Activated naive CD8-positive, alpha-beta T cell treated with anti-CD3 and anti-CD28 coated beads, Interleukin-2, amount 10 ng/mL, durations not matched to agents 7 days and 5 days (primary cell): ENCODE measurements around the gene AP5B1. TPM values are rescaled to one million over a fixed set of nuclear protein-coding genes. Genes with fewer than 3 reads are reported as not detected.

Source experiments
- total RNA-seq, 2 experiments: library from RNA; stranded (reverse); gene quantifications; one replicate each; pipeline ENCODE4 v1.2.3, GENCODE V29; 2021

AP5B1 gene
- total RNA-seq, 2 experiments from 2014 or later, result 27.9 to 29.0 TPM

Other genes starting within 250 kb of the AP5B1 start
- 100 to 1,000 TPM; 116 to 119 TPM for gene LTBP3, start 222.6 kb downstream of the AP5B1 start, total RNA-seq
- gene ZNRD2, start 210.5 kb downstream of the AP5B1 start, total RNA-seq, result 10 to 100 TPM; 27.2 to 30.0 TPM
- 10 to 100 TPM; 40.9 to 44.1 TPM for gene FAM89B, start 208.4 kb downstream of the AP5B1 start, total RNA-seq
- 100 to 1,000 TPM; 118 to 120 TPM for gene EHBP1L1, start 204.9 kb downstream of the AP5B1 start, total RNA-seq
- 1 to 10 TPM in 1 of 2 experiments, under 1 TPM in 1; 0.96 to 1.0 TPM for gene KCNK7, start 185.2 kb downstream of the AP5B1 start, total RNA-seq
- 10 to 100 TPM; 69.9 to 73.1 TPM for gene MAP3K11, start 166.8 kb downstream of the AP5B1 start, total RNA-seq
- gene PCNX3, start 165.2 kb downstream of the AP5B1 start, total RNA-seq, result 10 to 100 TPM; 57.2 to 60.2 TPM
- 100 to 1,000 TPM; 245 to 266 TPM for gene SIPA1, start 142.9 kb downstream of the AP5B1 start, total RNA-seq
- gene RELA, start 118.1 kb downstream of the AP5B1 start, total RNA-seq, result 100 to 1,000 TPM; 112 to 117 TPM
- 10 to 100 TPM; 75.6 to 82.6 TPM for gene KAT5, start 68.7 kb downstream of the AP5B1 start, total RNA-seq
- 10 to 100 TPM; 74.8 to 84.2 TPM for gene RNASEH2C, start 60.2 kb downstream of the AP5B1 start, total RNA-seq
- gene OVOL1, start 6.1 kb upstream of the AP5B1 start, total RNA-seq, result under 1 TPM; 0.14 to 0.17 TPM
- gene SNX32, start 53.0 kb upstream of the AP5B1 start, total RNA-seq, result 1 to 10 TPM; 2.6 to 3.6 TPM
- 1,000 to 10,000 TPM; 1,357 to 1,424 TPM for gene CFL1, start 77.2 kb upstream of the AP5B1 start, total RNA-seq
- 100 to 1,000 TPM; 102 to 110 TPM for gene MUS81, start 79.5 kb upstream of the AP5B1 start, total RNA-seq
- gene EFEMP2, start 91.8 kb upstream of the AP5B1 start, total RNA-seq, result 10 to 100 TPM; 15.3 to 20.0 TPM
- 100 to 1,000 TPM; 161 to 175 TPM for gene CTSW, start 98.9 kb upstream of the AP5B1 start, total RNA-seq
- gene FIBP, start 107.5 kb upstream of the AP5B1 start, total RNA-seq, result 10 to 100 TPM; 78.2 to 82.9 TPM
- gene CCDC85B, start 109.7 kb upstream of the AP5B1 start, total RNA-seq, result 10 to 100 TPM; 59.8 to 66.3 TPM
- gene FOSL1, start 119.4 kb upstream of the AP5B1 start, total RNA-seq, result 1 to 10 TPM; 1.9 to 2.0 TPM
- gene C11orf68, start 138.1 kb upstream of the AP5B1 start, total RNA-seq, result 10 to 100 TPM; 39.8 to 42.8 TPM
- 100 to 1,000 TPM; 225 to 259 TPM for gene DRAP1, start 138.4 kb upstream of the AP5B1 start, total RNA-seq
- not detected for gene TSGA10IP, start 164.5 kb upstream of the AP5B1 start, total RNA-seq
- 10 to 100 TPM; 79.3 to 83.5 TPM for gene SART1, start 180.8 kb upstream of the AP5B1 start, total RNA-seq
- gene EIF1AD, start 221.2 kb upstream of the AP5B1 start, total RNA-seq, result 10 to 100 TPM; 53.4 to 57.5 TPM
- 100 to 1,000 TPM; 183 to 187 TPM for gene BANF1, start 221.5 kb upstream of the AP5B1 start, total RNA-seq
- gene CST6, start 231.0 kb upstream of the AP5B1 start, total RNA-seq, result not detected
- not detected for gene CATSPER1, start 245.5 kb upstream of the AP5B1 start, total RNA-seq